HuH-7 (cell line): ENCODE data around the gene UQCC2.

Source experiments
- DNase-seq: peaks from one replicate; pipeline ENCODE4 v3.0.0; 2011; ENCODE audit warnings: low spot score

Gene UQCC2

GRCh38 chr6:33676416-33677142, 34.9 kb downstream of the UQCC2 start:
- no peak for DNase-seq

- no peak for DNase-seq
Observed at GRCh38 chr6:33675968-33676367, 35.5 kb downstream of the UQCC2 start.

- DNase-seq: no peak
Observed at GRCh38 chr6:33673851-33674250, 37.6 kb downstream of the UQCC2 start.

GRCh38 chr6:33672808-33673207, 38.7 kb downstream of the UQCC2 start:
- peak; percentile 70 for DNase-seq

- DNase-seq: no peak
Observed at GRCh38 chr6:33671744-33672072, 39.8 kb downstream of the UQCC2 start.

- no peak for DNase-seq
Observed at GRCh38 chr6:33670971-33671743, 40.3 kb downstream of the UQCC2 start.

- DNase-seq: no peak
Observed at GRCh38 chr6:33670086-33670660, 41.3 kb downstream of the UQCC2 start.

GRCh38 chr6:33668914-33669313, 42.6 kb downstream of the UQCC2 start:
- no peak for DNase-seq

- no peak for DNase-seq
Observed at GRCh38 chr6:33668328-33668727, 43.2 kb downstream of the UQCC2 start.

GRCh38 chr6:33667776-33668175, 43.7 kb downstream of the UQCC2 start:
- DNase-seq: no peak

GRCh38 chr6:33667072-33667471, 44.4 kb downstream of the UQCC2 start:
- DNase-seq: no peak

GRCh38 chr6:33665957-33666356, 45.5 kb downstream of the UQCC2 start:
- no peak for DNase-seq

- DNase-seq: no peak
Observed at GRCh38 chr6:33664506-33665057, 46.9 kb downstream of the UQCC2 start.

GRCh38 chr6:33663727-33664449, 47.6 kb downstream of the UQCC2 start:
- no peak for DNase-seq

- no peak for DNase-seq
Observed at GRCh38 chr6:33663028-33663427, 48.5 kb downstream of the UQCC2 start.

GRCh38 chr6:33662318-33662717, 49.2 kb downstream of the UQCC2 start:
- DNase-seq: no peak

- no peak for DNase-seq
Observed at GRCh38 chr6:33661106-33661838, 50.2 kb downstream of the UQCC2 start.

- DNase-seq: no peak
Observed at GRCh38 chr6:33659986-33660385, 51.5 kb downstream of the UQCC2 start.

GRCh38 chr6:33658982-33659689, 52.4 kb downstream of the UQCC2 start:
- no peak for DNase-seq

GRCh38 chr6:33656844-33657243, 54.7 kb downstream of the UQCC2 start:
- no peak for DNase-seq
